ENCODE results near the gene DLX1. TPM values are rescaled to one million over a fixed set of nuclear protein-coding genes. Genes with fewer than 3 reads are reported as not detected.

The DLX1 gene
- total and polyA plus RNA-seq, 2 of the 8 experiments (the other 6 are each of a cell fraction or from before 2014, with no cell fraction given): 0.11 TPM; not detected in 1

DNA sequence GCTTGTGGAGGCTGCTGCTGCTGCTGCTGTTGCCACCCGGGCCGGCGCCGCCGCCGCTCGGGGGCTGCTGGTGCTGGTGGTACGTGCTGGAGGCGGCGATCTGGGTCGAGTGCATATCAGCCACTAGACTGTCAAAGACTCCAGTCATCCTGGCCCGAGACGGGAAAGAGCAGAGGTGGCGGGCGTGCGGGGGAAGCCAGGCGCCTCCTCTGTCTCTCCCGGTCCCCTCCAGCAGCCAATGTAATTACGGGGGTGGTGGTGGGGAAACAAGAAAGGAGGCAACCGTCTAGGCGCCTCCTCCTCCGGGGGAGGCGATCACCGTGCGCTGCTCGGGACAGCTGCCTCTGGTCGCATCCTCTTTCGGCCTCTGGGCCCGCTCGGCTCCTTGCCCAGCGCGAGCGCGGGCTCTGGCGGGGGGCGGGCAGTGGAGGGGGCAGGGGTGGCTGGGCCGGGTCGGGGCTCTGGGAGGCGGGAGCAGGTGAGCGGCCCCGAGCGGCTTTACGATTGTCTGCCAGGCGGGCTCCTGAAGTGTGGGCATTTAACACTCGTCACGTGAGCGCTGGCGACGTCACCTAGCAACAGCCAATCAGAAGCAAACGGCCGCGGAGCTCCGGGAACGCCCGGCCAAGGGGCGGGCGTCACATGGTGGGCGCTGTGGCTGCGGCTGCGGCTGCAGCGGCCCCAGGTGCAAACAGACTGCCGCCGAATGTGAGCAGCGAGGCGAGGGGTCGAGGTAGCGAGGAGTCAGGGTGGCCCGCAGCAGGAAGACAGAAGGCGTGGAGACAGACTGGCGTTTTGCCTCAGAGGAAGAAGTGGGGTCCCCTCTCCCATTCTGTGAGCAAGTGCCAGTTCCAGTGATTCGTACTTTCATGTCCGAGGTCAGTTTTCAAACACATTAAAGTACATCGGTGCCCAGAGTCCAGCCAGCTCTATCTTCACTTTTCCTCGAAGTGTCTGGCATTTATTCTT, 17.4 kb downstream of the DLX1 start, which contains the start of gene DLX2 (continued):
- TF ChIP-seq RNF2 (IDR thresholded peaks at IDR 0.05; ENCODE audit: borderline replicate concordance, low read depth, low read length, missing control alignments, poor library complexity, severe bottlenecking): peak; percentile 53
- no peak for TF ChIP-seq POLR2AphosphoS5 (IDR thresholded peaks at IDR 0.05; ENCODE audit: low read depth, low read length)
- TF ChIP-seq RXRA (IDR thresholded peaks at IDR 0.05; ENCODE audit: insufficient read depth, low read depth, low read length): no peak
- TF ChIP-seq TCF12 (IDR thresholded peaks at IDR 0.05; ENCODE audit: low read depth, low read length): 0 out of 2 replicates have a peak, but pooled peaks have one; percentile 44
- no peak for TF ChIP-seq SIX5 (IDR thresholded peaks at IDR 0.05; ENCODE audit: low read depth, low read length)
- no peak for TF ChIP-seq GTF2F1 (IDR thresholded peaks at IDR 0.05; ENCODE audit: borderline replicate concordance, low read depth, low read length)
- TF ChIP-seq JUND (IDR thresholded peaks at IDR 0.05; ENCODE audit: low read length): no peak
- no peak for TF ChIP-seq MAFK (IDR thresholded peaks at IDR 0.05; ENCODE audit: low read depth, low read length)
- TF ChIP-seq SUZ12 (IDR thresholded peaks at IDR 0.05; ENCODE audit: low read length): no peak
- no peak for TF ChIP-seq POLR2A (IDR thresholded peaks at IDR 0.05; ENCODE audit: control extremely low read depth in 1 of 2, low read depth in 2 of 2, low read length in 2 of 2)
- TF ChIP-seq MAX (IDR thresholded peaks at IDR 0.05): peak; percentile 86
- TF ChIP-seq CTCF (IDR thresholded peaks at IDR 0.05; ENCODE audit: control extremely low read depth in 1 of 3, insufficient read depth in 1 of 3, low read depth in 1 of 3, low read length in 3 of 3): no peak
- TF ChIP-seq, protein P1, sequence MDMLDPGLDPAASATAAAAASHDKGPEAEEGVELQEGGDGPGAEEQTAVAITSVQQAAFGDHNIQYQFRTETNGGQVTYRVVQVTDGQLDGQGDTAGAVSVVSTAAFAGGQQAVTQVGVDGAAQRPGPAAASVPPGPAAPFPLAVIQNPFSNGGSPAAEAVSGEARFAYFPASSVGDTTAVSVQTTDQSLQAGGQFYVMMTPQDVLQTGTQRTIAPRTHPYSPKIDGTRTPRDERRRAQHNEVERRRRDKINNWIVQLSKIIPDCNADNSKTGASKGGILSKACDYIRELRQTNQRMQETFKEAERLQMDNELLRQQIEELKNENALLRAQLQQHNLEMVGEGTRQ (IDR thresholded peaks at IDR 0.05; ENCODE audit: low read length): peak; percentile 93
- peak; percentile 18 for TF ChIP-seq TAF7 (optimal IDR thresholded peaks at IDR 0.05; ENCODE audit: borderline replicate concordance, low read depth, low read length)
- TF ChIP-seq SAP30 (IDR thresholded peaks at IDR 0.05; ENCODE audit: insufficient read depth, insufficient replicate concordance, low read length): no peak

Data from H1 (cell line).